ENCODE data around the gene TARS2.

TARS2 gene, protein sequence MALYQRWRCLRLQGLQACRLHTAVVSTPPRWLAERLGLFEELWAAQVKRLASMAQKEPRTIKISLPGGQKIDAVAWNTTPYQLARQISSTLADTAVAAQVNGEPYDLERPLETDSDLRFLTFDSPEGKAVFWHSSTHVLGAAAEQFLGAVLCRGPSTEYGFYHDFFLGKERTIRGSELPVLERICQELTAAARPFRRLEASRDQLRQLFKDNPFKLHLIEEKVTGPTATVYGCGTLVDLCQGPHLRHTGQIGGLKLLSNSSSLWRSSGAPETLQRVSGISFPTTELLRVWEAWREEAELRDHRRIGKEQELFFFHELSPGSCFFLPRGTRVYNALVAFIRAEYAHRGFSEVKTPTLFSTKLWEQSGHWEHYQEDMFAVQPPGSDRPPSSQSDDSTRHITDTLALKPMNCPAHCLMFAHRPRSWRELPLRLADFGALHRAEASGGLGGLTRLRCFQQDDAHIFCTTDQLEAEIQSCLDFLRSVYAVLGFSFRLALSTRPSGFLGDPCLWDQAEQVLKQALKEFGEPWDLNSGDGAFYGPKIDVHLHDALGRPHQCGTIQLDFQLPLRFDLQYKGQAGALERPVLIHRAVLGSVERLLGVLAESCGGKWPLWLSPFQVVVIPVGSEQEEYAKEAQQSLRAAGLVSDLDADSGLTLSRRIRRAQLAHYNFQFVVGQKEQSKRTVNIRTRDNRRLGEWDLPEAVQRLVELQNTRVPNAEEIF

DNA sequence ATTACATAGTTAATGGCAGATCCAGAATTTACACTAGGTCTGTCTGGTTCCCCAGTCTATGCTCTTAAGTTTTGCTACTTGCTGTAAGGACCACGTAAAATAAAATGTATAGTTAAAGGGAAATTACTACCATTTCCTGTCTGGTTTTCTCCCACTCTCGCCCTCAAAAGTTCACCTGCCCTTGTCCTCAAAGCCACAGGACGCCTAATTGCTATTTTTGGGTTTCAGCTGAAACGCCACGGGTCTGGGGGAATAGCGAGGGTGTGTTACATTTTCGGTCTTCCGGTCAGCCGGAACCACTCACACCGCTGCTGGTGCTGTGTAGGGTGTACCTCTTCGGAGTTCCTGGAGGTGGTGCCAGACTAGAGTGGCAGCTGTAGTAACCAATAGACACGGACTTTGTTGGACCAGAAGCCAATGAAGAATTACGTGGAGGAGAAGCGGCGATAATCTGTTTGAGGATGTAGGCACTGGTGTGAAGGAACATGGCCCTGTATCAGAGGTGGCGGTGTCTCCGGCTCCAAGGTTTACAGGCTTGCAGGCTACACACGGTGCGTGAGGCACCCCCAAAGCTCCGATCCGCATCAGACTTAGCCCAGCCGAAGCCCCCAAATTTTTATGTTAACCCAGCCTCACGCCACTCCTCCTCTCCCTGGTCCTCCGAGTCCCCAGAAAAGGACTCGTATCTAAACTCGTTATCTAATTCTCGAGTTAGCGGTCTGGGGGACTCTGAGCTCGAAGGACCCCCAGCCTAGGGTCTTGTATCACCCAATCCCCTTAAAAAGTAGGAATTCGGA lies at the start of gene TARS2:
Gene TARS2 (plus strand): TSS at position 454 of the 797 bp plus-strand sequence. CDS start 32 bp downstream, at position 486.
- DNase-seq: peak; percentile 90

DNA sequence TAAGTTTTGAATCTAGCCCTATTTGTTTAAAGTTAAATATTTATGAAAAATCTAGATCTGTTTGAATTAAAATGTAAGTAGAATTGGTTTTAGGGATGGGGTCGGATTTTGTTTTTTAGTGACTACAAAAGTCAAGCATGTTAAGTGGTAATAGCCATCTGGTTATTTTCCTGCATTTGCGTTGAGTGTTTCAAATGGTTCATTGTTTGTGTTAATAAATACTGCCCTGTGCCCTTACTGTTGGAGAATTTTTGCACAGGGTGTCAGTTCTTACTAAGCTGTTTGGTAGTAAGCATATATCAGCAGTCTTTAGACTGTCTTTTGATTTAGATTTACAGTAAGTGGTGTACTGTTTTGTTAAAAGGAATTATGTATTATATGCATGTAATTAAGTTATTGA lies 46.1 kb upstream of the TARS2 start:
- no peak for DNase-seq

DNA sequence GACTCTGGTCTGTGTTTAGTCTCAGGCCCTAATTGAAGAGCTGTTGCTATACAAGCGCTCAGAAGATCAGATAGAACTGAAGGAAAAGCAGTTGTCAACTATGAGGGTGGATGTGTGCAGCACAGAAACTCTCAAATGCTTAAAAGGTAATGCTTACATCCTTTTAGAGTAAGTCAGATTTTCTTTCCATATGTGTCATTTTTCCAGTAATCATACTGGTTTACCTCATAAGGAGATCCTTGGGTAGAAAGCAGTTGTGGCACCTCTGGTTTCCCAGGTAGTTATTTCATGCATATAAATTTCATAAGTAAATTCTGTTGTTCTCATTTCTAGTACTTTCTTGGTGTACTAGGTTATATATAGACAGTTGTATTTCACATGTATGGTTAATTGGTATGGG lies 43.0 kb upstream of the TARS2 start:
- DNase-seq: no peak

DNA sequence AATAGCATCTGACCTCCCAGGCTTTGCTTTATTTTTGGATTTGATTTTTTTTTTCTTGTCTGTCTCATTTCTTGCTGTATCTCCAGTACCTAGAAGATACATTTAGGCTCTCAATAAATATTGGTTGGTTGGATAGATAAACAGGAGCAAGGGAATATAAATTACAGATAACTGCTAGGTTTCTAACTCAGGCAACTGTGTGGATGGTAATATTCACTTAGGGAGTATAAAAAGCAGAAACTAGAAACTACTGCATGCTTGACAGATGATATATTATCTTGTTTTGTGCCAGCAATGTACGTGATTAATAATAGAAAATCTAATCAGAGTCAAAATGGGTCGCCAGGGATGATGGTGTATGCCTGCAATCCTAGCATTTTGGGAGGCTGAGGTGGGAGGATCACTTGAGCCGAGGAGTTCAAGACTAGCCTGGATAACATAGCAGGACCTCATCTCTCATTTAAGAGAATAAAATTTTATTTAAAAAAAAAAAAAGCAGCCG lies 31.0 kb upstream of the TARS2 start:
- DNase-seq: no peak

DNA sequence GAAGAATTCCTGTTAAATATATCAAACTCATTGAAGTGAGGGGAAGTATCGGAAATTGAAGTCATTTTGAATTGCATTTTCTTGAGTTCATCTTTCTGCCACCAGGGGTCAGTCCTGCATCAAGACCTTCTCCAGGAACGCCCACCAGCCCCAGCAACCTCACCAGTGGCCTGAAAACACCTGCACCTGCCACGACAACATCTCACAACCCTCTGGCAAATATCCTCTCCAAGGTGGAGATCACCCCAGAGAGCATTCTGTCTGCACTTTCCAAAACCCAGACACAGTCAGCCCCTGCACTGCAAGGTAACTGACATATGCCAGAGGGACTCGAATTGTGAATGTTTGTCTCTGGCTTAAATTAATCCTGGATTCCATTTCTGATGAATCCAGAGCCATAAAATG lies 22.8 kb upstream of the TARS2 start:
- peak; percentile 64 for DNase-seq

DNA sequence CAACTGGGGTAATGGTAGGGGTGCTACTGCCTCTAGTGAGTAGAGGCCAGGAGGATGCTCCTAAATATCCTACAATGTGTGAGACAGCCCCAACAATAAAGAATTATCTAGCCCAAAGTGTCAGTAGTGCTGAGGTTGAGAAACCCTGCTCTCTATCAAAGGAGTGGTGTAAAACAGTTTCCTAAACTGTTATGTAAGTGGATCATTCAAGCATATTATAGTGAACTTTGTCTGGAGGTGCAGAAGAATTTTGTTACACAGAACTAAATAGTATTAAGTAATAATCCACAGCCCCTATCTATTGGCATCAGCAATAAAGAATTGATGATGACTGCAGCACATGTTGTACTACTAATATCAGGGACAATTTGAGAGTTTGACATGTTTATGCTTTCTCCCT lies 20.3 kb upstream of the TARS2 start:
- DNase-seq: no peak

DNA sequence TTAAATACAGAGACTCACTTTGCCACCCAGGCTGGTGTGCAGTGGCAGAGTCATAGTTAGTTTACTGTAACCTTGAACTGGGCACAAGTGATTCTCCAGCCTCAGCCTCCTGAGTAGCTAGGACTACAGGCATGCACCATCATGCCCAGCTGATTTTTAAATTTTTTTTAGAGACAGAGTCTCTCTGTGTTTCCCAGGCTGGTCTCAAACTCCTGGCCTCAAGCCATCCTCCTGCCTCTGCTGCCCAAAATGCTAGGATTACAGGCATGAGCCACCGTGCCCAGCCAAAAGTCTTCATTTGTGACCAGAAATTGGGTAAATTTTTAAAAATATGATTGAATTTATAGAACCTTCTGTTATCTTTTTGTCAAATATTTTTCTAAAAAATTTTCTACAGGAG lies 17.9 kb upstream of the TARS2 start:
- no peak for DNase-seq

DNA sequence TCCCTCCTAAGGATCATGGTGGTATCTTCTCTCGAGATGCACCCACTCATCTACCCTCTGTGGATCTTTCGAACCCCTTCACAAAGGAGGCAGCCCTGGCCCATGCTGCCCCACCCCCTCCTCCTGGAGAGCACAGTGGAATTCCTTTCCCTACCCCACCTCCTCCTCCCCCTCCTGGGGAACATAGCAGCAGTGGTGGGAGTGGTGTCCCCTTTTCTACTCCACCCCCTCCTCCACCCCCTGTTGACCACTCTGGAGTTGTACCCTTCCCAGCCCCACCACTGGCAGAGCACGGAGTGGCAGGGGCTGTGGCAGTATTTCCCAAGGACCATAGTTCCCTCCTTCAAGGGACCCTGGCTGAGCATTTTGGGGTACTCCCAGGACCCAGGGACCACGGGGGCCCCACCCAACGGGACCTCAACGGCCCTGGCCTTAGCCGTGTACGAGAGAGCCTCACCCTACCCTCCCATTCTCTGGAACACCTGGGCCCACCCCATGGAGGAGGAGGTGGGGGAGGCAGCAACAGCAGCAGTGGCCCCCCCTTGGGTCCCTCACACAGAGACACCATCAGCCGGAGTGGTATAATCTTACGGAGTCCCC lies 14.5 kb upstream of the TARS2 start:
- no peak for DNase-seq

DNA sequence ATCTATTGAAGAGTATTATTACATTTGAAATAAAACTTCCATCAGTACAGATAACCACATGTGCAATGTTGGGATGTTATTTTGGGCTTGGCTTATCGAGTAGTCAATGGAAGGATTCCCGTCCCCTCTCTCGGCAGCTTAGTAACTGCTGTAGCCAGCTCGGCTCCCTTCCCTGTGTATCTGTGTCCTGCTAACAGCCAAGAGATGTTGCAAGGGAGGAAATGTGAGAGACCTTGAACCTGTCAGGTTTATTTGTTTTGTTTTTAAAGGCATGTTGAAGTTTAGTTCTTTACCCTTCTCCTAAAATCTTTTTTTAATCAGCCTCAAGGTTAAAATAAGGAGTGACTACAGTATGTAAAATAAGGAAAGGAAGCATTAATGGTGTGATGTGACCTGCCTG lies 13.6 kb upstream of the TARS2 start:
- no peak for DNase-seq

DNA sequence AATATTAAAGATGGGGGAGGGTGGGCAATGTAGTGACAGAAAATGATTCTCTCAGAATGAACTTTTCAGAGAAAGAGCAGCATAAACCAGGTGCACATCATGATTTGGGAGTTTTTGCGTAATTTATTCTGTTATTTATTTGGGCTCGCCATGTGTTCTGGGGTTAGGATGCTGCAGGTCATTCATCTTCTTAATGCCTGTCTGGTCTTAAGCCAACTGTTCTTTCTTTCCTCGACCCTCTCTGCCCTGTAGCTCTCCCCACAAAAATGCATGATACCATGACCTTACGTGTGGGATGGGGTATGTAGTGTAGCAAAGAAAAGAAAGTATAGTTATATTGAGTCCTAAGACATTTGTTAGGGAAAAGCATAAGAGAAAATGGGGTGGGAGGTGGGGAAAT lies 12.3 kb upstream of the TARS2 start:
- no peak for DNase-seq

DNA sequence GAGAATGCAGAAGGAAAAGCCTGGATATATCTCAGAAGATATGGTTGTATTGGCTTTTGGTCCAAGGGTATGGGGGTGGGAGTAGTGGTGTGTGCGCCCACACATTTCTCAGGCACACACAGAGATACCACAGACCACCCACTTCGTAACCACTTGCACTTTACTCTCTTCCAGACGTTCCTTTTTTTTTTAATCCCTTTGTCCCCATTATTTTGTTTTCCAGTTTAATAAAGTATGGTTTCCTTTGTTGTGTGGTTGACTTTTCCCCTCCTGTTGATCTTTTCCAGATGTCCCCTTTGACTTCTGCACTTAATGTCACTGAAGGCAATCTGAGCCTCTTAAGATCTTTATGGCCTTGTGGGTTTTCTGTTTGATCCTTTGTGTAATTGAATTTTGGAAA lies 10.5 kb upstream of the TARS2 start:
- no peak for DNase-seq

DNA sequence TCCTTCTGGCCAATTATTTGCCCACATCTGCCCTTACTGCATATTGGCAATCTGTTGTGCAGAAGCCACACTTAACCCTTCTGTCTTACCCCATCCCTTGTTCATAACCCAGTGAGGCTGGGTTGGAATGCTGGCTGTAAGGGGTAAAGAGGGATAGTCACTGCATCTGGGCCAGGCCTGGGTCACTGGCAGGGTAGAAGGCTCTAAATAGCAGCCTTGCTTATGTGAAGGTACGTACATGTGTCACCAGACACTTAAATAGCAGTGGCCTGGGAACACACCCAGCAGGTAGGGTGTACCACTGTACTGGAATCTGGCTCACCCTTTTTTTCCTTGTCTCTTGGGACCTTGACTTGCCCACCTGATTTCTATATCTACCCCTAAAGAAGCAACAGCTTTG lies 9.9 kb upstream of the TARS2 start:
- DNase-seq: no peak

DNA sequence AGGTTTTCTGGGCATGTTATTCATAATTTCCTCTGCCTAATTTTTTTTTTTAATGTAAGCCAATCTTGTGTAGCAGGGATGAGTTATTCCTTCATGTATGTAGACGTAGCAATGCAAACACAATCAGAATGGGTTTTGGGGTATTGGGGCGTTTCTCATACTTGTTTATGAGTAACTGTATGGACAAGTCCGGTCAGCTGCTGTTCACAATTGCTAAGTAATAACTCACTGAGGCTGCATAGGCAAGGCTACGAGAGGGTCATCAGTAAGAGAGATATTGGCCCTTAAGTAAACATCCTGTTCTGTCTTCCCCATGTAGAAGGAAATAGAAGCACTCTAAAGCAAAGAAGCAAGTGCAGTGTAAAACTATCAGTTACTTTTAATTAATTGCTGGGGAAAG lies 9.5 kb upstream of the TARS2 start:
- DNase-seq: no peak

DNA sequence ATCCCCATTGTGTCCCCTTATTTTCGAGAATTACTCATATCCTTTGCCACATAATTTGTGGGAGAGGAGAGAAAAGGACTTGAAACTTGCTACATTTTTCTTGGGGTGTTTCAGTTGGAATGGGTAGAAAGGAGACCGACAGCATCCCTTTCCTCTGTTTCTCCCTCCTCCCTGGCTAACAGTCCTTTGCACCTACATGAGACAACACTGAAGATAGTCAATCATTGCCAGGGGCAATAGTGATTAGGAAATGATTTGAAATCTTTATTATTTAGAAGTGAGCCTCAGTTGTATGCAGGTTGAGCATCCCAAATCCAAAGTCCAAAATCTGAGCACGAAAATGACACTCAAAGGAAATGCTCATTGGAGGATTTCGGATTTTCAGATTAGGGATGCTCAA lies 7.8 kb upstream of the TARS2 start:
- DNase-seq: no peak

DNA sequence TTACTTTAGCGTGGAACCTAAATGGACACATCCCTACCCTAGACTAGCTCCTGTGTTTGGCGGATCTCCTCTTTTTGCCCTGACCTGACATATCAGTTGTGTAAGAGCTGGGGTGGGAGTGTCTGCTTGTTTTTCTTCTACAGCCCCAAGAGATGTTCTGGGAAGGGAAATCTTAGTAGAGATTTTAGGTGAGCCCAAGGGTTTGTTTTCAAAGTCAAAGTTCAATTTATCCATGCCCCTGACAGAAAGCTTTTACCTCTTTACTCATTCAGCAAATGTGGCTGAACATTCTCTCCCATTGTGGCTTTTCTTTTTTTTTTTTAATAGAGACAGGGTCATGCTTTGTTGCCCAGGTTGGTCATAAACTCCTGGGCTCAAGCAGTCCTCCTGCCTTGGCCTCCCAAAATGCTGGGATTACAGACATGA lies 7.3 kb upstream of the TARS2 start:
- no peak for DNase-seq

DNA sequence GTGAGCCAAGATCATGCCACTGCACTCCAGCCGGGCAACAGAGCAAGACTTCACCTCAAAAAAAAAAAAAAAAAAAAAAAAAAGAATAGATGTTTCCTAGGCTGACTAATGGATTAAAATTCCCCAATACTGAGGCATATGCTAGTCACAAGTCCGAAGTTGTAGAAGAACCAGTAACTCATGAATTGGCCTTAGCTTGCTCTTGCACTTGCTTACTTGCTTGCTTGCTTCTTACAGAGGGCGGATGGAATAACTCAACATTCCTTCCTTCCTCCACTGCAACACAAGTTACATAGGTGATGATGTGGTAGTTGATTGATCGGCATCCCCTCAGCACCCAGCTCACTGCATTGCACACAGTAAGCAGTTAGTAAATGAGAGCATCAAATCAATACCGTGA lies 2.8 kb upstream of the TARS2 start:
- DNase-seq: no peak

DNA sequence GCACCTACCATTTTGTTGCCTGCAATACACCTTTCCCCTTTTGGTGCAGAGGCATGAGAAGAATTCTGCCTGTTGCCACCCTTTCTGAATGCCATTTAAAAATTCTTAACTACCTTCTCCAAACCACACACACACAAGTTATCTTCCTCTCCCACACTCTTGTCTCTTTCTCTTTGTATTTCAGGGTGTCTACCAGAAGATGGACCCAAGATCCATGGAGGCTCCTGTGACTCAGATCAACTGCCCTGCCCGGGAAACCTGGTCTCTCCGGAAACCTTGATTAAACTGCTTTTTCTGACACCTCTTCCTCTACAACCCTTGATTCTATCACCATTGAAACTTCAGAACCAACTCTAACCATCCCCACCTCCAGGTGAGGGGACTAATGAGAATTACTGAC lies 2.4 kb upstream of the TARS2 start:
- DNase-seq: no peak

DNA sequence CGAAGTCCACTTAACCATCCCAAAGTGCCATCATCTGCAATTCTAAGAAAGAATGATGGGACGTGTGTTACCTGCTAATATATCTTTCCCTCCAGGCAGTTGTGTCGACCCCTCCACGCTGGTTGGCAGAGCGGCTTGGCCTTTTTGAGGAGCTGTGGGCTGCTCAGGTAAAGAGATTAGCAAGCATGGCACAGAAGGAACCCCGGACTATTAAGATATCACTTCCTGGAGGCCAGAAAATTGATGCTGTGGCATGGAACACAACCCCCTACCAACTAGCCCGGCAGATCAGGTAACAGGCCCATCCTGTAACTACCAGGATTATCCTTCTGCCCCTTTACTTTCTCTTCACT lies 520 bp downstream of the TARS2 start:
- DNase-seq: no peak

DNA sequence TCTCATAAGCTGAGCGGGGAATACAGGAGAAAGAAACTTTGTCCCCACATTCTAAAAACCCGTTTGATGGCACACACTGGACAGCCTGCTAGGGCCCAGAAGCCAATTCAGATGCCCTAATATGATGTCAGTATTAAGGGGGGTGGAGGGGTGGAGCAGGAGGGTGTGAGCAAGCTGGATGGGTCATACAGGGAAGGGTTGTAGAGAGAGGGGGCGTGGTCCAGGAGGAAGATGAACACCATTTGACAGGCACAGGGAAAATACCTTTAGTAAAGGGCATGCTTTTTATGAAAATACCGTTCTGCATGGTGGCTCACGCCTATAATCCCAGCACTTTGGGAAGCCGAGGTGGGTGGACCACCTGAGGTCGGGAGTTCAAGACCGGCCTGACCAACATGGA lies 6.0 kb downstream of the TARS2 start:
- no peak for DNase-seq

DNA sequence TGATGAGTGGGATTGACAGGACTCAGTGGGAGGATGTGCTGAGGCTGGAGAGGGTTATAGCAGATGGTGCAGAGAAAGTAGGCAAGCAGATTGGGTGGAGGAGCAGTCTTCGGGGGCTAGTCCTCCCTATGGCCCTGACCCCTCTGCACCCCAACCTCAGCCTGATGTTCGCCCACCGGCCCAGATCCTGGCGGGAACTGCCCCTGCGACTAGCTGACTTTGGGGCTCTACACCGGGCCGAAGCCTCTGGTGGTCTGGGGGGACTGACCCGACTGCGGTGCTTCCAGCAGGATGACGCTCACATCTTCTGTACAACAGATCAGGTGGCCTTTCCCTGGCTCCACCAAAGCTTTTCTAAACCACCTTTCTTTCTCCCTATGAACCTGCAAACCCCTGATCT lies 11.1 kb downstream of the TARS2 start:
- no peak for DNase-seq

DNA sequence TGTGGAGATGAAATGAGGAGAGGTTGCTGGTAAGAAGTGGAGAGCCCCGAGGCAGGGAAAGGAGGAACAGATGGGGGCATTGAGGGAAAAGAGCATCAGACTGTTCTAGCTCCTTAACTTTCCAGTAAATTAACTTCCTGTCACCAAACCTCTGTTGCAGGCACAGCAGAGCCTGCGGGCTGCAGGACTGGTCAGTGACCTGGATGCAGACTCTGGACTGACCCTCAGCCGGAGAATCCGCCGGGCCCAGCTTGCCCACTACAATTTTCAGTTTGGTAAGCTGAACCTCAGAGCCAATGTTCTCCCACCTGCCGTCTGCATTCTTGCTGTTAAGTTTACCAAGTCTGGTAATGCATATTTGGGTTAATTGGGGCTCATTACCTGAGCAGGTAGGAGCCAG lies 18.2 kb downstream of the TARS2 start:
- no peak for DNase-seq

DNA sequence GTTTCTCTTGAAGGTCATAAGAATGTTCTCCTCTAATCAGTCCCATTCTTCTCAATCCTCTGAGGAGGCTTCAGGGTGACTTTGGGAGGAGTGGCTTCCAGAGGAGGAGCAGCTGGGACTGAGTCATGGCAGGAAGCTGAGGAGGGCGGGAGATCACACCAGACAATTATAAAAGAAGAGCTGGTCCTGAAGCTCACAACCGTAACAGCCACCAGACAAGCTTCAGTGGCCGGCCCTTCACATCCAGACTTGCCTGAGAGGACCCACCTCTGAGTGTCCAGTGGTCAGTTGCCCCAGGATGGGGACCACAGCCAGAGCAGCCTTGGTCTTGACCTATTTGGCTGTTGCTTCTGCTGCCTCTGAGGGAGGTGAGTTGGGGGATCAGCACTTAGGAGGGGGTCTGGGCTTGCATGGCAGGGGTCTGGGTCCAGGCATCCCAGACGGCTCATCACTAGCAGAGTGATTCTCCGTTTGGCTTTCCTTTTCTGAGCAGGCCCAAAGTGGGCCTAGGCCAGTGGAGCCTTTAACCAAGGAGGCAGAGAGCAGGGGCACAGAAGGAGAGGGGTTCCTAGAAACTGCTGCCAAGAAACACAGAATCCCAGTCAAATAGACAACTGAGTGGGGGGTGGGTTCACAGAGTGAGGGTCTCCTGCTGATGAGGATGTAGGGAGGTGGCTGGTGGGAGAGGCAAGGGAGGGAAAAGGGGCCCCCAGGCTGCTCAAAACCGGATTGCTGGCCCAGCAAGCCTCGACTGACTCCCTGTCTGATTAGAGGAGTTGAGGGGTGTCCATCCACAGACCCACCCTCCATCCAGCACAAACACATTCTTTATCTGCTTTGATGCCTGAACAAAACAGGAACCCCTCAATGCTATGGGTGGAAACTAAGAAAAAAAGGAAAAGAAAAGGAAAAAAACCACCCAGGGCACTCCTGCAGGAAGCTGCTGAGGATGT lies 21.0 kb downstream of the TARS2 start, which contains the start of gene ECM1:
Gene ECM1 (plus strand): TSS at position 198 of the 953 bp plus-strand sequence. CDS start 101 bp downstream, at position 299.
- DNase-seq: no peak

All from activated CD4-positive, CD25-positive, alpha-beta regulatory T cell treated with anti-CD3 and anti-CD28 coated beads, Interleukin-2, amount 50 U/mL, for 72 hours (primary cell).